Measurements from ENCODE around the gene LYRM4.

DNA sequence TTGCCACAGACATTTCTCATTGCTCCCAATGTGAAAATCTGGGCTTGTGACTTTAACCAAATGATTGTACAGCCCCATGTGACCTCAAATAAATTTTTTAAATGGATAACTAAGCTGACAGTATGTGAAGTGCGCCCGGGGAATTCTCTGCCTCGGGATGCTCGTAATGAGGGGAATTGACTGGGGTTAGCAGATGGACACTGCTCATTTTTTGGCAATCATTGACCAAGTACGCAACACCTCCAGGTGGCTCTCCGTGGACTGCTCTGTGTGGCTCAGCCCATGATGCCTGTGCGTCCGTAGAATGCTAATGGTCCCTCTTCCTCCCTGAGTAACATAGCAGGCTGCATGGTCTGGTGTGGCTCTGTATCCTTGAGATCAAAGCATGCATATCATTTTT, 42.9 kb upstream of the LYRM4 start:
- no peak for TF ChIP-seq CTCF (IDR thresholded peaks at IDR 0.05; ENCODE audit: insufficient read depth, low read length, poor library complexity, severe bottlenecking)
- no peak for TF ChIP-seq EZH2phosphoT487 (conservative IDR thresholded peaks at IDR 0.05; ENCODE audit: low read length)

All from SU-DHL-6 (cell line).